ENCODE results near the gene DUSP11.

DNA sequence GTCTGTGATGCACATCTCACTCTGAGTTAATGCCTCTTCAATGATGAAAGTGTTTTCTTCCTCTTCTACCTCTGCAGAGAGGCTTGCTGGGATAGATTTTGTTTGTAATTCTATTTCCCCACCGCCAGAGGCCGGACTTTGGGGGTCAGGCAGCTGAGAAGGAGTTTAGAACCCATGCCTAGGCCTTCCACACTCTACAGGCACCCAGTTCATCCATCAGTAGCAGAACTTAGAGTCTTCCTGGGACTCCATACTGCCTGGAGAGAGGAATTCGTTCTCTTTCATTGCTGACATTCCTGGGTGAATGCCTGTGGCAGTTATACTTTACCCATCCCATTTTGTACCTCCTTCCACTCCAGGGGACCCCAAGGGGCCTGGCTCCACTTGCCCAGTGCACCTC is 51.9 kb downstream of the DUSP11 start:
- TF ChIP-seq POLR2A (IDR thresholded peaks at IDR 0.05), result no peak
- TF ChIP-seq, protein P1, sequence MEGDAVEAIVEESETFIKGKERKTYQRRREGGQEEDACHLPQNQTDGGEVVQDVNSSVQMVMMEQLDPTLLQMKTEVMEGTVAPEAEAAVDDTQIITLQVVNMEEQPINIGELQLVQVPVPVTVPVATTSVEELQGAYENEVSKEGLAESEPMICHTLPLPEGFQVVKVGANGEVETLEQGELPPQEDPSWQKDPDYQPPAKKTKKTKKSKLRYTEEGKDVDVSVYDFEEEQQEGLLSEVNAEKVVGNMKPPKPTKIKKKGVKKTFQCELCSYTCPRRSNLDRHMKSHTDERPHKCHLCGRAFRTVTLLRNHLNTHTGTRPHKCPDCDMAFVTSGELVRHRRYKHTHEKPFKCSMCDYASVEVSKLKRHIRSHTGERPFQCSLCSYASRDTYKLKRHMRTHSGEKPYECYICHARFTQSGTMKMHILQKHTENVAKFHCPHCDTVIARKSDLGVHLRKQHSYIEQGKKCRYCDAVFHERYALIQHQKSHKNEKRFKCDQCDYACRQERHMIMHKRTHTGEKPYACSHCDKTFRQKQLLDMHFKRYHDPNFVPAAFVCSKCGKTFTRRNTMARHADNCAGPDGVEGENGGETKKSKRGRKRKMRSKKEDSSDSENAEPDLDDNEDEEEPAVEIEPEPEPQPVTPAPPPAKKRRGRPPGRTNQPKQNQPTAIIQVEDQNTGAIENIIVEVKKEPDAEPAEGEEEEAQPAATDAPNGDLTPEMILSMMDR (IDR thresholded peaks at IDR 0.05), result no peak
